Activated CD4-positive, alpha-beta T cell treated with anti-CD3 and anti-CD28 coated beads for 36 hours (primary cell): ENCODE results near the gene MYO1E. TPM values are rescaled to one million over a fixed set of nuclear protein-coding genes. Genes with fewer than 3 reads are reported as not detected.
"Not testable (repeated sequence)": the region's sequence is repeated elsewhere in the genome, so short reads cannot be mapped to it uniquely, and the experiment has no call there.

Source experiments
- ATAC-seq: fragments of 200-7000 bp; cut with Tn5 transposase; one replicate; pipeline ENCODE4 v1.10.0; 2021; ENCODE audit warnings: mild to moderate bottlenecking, moderate library complexity
- CTCF ChIA-PET: fragments of 350-600 bp; sonication (Branson Sonifier 250); formaldehyde crosslinking; loops from one replicate; lab custom pipeline; 2021; ENCODE audit warnings: antibody characterized with exemption; lab: Charles Lee
- POLR2A ChIA-PET: fragments of 350-600 bp; sonication (Branson Sonifier 250); formaldehyde crosslinking; loops from one replicate; lab custom pipeline; 2021; ENCODE audit warnings: antibody characterized with exemption, inconsistent platforms; lab: Charles Lee
- DNase-seq: peaks from one replicate; pipeline ENCODE4 v3.0.0-alpha.2; 2020
- H3K27ac Mint-ChIP-seq: one replicate; pipeline ENCODE4 v1.8.0; 2021; ENCODE audit warnings: mixed read lengths
- H3K27me3 Mint-ChIP-seq: one replicate; pipeline ENCODE4 v1.8.0; 2021; ENCODE audit warnings: mixed read lengths
- H3K36me3 Mint-ChIP-seq: one replicate; pipeline ENCODE4 v1.8.0; 2021; ENCODE audit warnings: low read depth, mixed read lengths
- H3K4me1 Mint-ChIP-seq: one replicate; pipeline ENCODE4 v1.8.0; 2021; ENCODE audit warnings: mixed read lengths
- H3K4me3 Mint-ChIP-seq: one replicate; pipeline ENCODE4 v1.8.0; 2021; ENCODE audit warnings: mild to moderate bottlenecking, moderate library complexity, mixed read lengths
- H3K9me3 Mint-ChIP-seq: one replicate; pipeline ENCODE4 v1.8.0; 2021; ENCODE audit warnings: low read depth, mixed read lengths
- intact Hi-C, 2 experiments: fragments of 100-400 bp; cut with DNase I in 1 of 2; cut with micrococcal nuclease in 1 of 2; formaldehyde crosslinking; loops; one replicate each; pipeline versions ENCODE4 v1.14.2 to v1.15.1; 2022 to 2024; cut with DNase I, micrococcal nuclease
- total RNA-seq, 2 experiments: library from RNA; stranded (reverse); gene quantifications; one replicate each; pipeline ENCODE4 v1.2.3, GENCODE V29; 2021

The MYO1E gene
- total RNA-seq, 2 experiments from 2014 or later, result 8.0 to 12.6 TPM

DNA sequence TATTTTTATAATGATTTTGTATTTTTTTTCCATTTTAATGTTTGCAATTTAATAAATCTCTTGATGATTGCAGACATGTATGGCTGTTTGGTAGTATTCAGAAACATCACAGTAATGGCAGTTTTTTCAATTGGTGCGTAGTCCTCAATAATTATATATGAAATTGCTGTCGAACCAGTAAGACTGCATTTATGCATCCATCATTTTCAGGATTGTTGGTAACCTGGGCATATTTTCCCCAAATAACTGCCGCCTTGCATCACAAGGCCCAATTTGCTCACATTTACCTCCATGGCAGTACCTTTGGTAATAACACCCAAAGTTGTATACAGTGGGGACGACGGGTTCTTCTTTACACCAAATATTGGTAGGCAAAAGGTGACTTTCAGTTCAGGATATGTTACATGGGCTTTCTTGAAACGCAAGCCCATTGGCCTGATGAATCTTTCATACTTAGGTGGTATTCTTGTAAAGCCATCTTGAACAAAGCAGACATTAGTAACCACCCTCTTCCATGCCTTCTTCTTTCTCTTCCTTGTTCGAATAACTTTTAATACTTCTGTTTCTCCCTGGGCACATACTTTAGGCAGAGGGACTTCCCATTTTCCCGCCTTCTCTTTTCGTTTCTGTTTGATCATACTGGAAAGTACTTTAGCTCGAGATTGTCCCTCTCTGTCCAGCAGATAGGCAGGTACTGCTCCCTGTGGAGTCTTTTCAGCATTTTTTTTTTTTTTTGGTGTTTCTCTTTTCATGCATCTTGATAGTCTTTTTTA is 28.6 kb upstream of the MYO1E start:
- intact Hi-C loops, H3K9me3 Mint-ChIP-seq, H3K4me1 Mint-ChIP-seq, H3K27ac Mint-ChIP-seq, ATAC-seq, H3K36me3 Mint-ChIP-seq, H3K4me3 Mint-ChIP-seq, H3K27me3 Mint-ChIP-seq, DNase-seq, CTCF ChIA-PET, POLR2A ChIA-PET: not testable (repeated sequence)

DNA sequence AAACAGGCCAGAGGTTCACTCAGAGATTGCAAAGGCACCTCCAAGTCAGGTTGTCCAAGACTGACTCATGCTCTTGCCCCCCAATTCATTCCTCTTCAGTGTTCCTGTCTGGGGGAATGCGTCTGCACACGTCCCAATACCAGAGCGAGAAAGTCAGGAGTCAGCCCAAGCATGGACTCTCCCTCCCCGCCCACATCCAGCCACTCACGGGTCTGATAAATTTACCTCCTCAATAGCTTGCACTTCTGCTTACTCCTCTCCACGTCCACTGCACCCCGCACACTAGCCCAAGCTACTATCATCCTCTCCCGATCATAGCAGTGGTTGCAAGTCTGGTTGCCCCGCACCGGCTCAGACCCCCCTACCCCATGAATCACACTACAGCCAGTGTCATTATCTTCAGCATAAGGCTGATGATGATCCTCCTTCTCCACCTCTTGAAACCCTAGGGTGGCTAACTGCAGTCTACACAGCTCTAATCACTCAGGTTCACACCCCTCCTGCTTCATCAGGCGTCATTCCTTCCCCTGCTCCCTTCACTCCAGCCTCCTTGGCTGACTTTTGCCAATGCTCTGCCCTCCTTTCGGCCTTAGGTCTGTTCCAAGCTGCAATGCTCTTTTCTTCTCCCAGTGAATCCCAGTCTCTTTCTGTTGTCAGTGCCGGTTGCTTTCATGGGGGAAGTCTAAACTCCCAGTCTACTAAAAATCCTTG is 27.6 kb upstream of the MYO1E start:
- DNase-seq, result no peak
- Mint-ChIP-seq H3K27ac (no peak overlapping the region), H3K27me3 (peaks cover 10% of the 10 kb centered on the region), H3K9me3 (no peaks in the 10 kb centered on the region), H3K36me3 (no peaks in the 10 kb centered on the region), H3K4me3 (no peak overlapping the region), H3K4me1 (no peaks in the 10 kb centered on the region)
- intact Hi-C loops, result no loop called here
- ChIA-PET POLR2A (no interaction called here), CTCF (interaction anchor here (0.6 kb wide), 1 partner anchor 91 kb away, joined by 3 read pairs; no protein-coding TSS in a partner anchor)
- ATAC-seq, result no peak

DNA sequence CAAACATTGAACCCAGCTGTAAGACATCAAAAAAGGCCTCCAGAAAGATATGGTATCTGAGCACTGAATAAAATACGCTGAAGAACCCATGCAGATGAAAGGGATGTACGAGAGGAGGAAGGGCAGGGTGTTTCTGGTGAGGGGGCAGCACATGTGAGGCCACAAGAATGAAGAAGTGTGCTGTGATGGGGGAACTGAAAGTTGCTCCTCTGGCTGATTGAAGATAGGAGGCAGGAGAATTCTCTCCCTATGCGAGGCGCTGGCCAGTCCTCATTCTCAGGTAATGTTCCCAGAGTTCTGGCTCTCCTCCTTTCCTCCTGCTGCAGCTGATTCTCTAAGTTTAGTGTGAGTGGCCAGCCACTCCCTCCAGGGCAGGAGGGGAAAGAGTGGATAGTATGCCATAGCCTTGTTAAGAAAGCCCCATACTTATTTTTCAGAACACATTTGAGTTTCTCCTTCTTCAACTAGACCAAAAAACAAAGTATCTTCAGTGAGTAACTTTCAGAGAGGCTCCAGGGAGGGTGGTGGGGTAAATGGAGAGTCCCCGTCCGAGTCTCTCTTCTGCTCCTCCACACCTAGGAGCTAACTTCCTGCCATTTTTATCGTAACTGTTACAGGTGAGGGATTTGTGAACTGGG is 26.9 kb upstream of the MYO1E start:
- intact Hi-C loops, result no loop called here
- CTCF ChIA-PET, result interaction anchor here (0.6 kb wide), 1 partner anchor 91 kb away, joined by 3 read pairs; no protein-coding TSS in a partner anchor

DNA sequence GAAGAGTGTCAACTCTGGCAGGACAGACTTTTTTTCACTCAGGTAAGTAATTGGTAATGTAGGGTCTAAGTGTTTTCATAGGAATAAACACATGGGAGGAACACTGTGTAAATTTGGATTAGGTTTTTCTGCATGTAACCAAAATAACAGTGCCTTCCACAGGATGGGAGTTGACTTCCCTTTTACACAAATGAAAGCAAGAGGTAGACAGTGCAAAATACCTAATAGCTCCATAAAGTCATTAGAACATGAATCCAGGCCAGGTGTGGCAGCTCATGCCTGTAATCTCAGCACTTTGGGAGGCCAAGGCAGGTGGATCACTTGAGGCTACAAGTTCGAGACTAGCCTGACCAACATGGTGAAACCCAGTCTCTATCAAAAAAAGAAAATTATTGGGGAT is 25.5 kb upstream of the MYO1E start:
- ChIA-PET POLR2A (no interaction called here), CTCF (interaction anchor here (0.8 kb wide), 1 partner anchor 10 kb away, joined by 3 read pairs; no protein-coding TSS in a partner anchor)
- no peaks in the 10 kb centered on the region for H3K36me3 Mint-ChIP-seq

More for the DNA sequence above, 26.9 kb upstream of the MYO1E start:
- POLR2A ChIA-PET, result no interaction called here
- H3K27me3 Mint-ChIP-seq, result peaks cover 10% of the 10 kb centered on the region
- no peaks in the 10 kb centered on the region for H3K36me3 Mint-ChIP-seq
- H3K27ac Mint-ChIP-seq, result no peak overlapping the region
- no peaks in the 10 kb centered on the region for H3K9me3 Mint-ChIP-seq
- no peak overlapping the region for H3K4me3 Mint-ChIP-seq
- DNase-seq, result no peak
- no peak for ATAC-seq
- no peaks in the 10 kb centered on the region for H3K4me1 Mint-ChIP-seq

DNA sequence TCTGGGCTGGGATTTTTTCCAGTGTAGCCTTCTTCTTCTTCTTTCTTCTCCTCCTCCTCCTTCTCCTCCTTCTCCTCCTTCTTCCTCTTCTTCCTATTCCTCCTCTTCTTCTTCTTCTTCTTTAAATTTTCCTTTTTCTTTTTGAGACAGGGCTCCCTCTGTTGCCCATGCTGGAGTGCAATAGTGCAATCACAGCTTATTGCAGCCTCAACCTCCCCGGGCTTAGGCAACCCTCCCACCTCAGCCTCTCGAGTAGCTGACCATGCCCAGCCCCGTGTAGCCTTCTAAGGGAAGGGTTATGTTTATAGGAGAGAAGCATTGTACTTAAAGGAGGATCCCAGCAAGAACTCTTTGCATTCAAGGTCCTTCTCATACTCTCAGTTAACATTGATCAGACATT is 24.0 kb upstream of the MYO1E start:
- Mint-ChIP-seq H3K36me3 (no peaks in the 10 kb centered on the region), H3K9me3 (no peaks in the 10 kb centered on the region), H3K27me3 (peaks cover 12% of the 10 kb centered on the region), H3K4me1 (no peaks in the 10 kb centered on the region), H3K4me3 (no peak overlapping the region), H3K27ac (no peak overlapping the region)
- ChIA-PET CTCF (interaction anchor here (0.6 kb wide), 1 partner anchor 95 kb away, joined by 3 read pairs; no protein-coding TSS in a partner anchor), POLR2A (interaction anchor here (0.6 kb wide), 1 partner anchor 100 kb away, joined by 3 read pairs; no protein-coding TSS in a partner anchor)
- intact Hi-C loops, result no loop called here
- DNase-seq, result no peak
- no peak for ATAC-seq

More for the DNA sequence above, 25.5 kb upstream of the MYO1E start:
- H3K4me1 Mint-ChIP-seq, result no peaks in the 10 kb centered on the region
- H3K9me3 Mint-ChIP-seq, result no peaks in the 10 kb centered on the region
- no peak for ATAC-seq
- no peak overlapping the region for H3K27ac Mint-ChIP-seq
- H3K27me3 Mint-ChIP-seq, result peaks cover 10% of the 10 kb centered on the region
- H3K4me3 Mint-ChIP-seq, result no peak overlapping the region
- DNase-seq, result no peak
- intact Hi-C loops, result no loop called here

DNA sequence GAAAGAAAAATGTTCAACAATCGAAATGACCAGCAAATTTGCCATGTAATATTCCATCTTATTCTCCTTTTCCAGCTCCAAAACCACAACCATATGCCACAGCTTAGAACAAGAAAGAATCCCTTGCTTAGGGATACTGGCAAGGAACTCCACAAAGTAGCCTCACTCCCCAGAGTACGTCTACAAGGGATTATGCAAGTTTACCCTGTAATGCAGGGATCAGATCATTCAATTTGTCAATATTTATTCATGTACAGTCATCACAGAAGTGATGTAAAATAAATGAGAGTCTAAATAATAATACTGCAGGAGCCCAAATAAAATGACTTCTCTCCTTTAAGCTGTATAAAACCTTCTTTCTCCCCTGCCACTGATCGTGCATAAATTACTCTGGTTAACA is 23.5 kb upstream of the MYO1E start:
- H3K27ac Mint-ChIP-seq, result no peak overlapping the region
- H3K9me3 Mint-ChIP-seq, result no peaks in the 10 kb centered on the region
- H3K27me3 Mint-ChIP-seq, result peaks cover 12% of the 10 kb centered on the region
- intact Hi-C loops, result no loop called here
- ChIA-PET POLR2A (no interaction called here), CTCF (interaction anchor here (0.6 kb wide), 1 partner anchor 96 kb away, joined by 3 read pairs; no protein-coding TSS in a partner anchor)
- ATAC-seq (no peak), DNase-seq (no peak)
- H3K4me3 Mint-ChIP-seq, result no peak overlapping the region
- H3K4me1 Mint-ChIP-seq, result no peaks in the 10 kb centered on the region
- H3K36me3 Mint-ChIP-seq, result no peaks in the 10 kb centered on the region

DNA sequence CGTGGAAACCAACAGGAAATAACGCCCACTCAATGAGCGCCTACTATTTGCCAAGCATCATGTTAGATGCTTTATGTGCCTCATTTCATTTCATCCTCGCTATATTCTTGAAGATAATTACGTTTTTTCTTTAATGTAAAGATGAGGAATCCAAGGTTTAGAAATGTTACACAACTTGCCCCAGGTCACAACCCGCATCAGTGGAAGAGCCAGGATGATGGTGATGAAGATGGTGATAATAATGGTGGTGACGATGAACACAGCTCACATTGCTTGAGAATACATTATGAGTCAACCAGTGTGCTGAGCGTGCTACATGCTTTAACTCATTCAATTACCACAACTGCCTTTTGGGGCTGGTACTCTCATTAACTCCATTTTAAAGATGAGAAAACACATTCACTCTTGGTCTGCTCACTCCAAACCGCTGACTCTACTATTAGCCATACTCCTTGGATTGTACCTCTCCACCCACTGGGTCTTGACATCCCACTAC is 21.5 kb upstream of the MYO1E start:
- ATAC-seq, result no peak
- H3K27ac Mint-ChIP-seq, result no peak overlapping the region

DNA sequence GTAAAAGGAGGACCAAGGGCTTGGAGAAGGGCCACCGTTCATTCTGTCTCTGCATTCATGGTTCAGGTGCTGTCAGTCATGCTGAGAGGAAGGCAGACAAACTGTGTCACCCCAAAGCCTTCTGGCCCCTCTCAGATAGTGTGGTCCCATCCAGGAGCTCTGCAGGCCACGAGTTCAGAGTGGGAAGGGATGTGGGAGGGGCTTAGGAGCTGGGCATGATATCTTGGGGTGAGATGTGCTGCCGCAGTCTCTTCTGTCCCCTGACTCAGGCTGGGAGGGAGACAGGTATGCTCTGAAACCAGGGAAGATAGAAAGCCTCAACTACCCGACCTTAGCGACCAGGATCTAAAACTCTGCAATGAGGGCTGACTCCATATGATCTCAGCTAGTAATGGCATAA is 19.6 kb upstream of the MYO1E start:
- Mint-ChIP-seq H3K9me3 (no peaks in the 10 kb centered on the region), H3K27me3 (peaks cover 5% of the 10 kb centered on the region), H3K4me3 (no peak overlapping the region), H3K36me3 (no peaks in the 10 kb centered on the region), H3K4me1 (no peaks in the 10 kb centered on the region), H3K27ac (no peak overlapping the region)
- ChIA-PET POLR2A (no interaction called here), CTCF (no interaction called here)
- ATAC-seq (no peak), DNase-seq (no peak)
- intact Hi-C loops, result no loop called here

More for the DNA sequence above, 21.5 kb upstream of the MYO1E start:
- CTCF ChIA-PET, result interaction anchor here (0.7 to 0.8 kb wide), 2 partner anchors 135 to 215 kb away, joined by 3 read pairs; no protein-coding TSS in a partner anchor
- no peak for DNase-seq
- POLR2A ChIA-PET, result no interaction called here
- Mint-ChIP-seq H3K9me3 (no peaks in the 10 kb centered on the region), H3K36me3 (no peaks in the 10 kb centered on the region), H3K4me3 (no peak overlapping the region), H3K27me3 (peaks cover 9% of the 10 kb centered on the region), H3K4me1 (no peaks in the 10 kb centered on the region)
- intact Hi-C loops, result no loop called here

DNA sequence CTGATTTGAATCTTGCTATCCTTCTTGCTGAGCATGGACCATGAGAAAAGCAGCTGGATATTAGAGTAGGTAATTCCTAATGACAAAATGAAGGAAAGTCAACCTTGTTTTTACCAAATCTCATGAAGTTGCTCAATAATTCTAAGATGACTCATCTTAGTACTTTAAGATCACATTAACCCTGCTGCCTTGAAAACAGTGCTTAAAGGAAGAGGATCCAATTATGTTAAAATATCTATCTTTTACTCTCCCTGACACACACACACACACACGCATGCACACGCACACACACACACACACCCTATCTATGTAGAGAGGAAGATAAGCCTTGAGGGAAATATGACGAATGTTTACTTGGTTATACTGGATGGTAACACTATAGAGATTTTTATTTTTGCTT is 16.0 kb upstream of the MYO1E start:
- ATAC-seq (no peak), DNase-seq (no peak)
- intact Hi-C loops, result no loop called here
- Mint-ChIP-seq H3K27me3 (peaks cover 2% of the 10 kb centered on the region), H3K4me1 (no peaks in the 10 kb centered on the region), H3K27ac (no peak overlapping the region), H3K9me3 (no peaks in the 10 kb centered on the region), H3K4me3 (no peak overlapping the region), H3K36me3 (no peaks in the 10 kb centered on the region)
- CTCF ChIA-PET, result interaction anchor here (1.1 kb wide), 1 partner anchor 66 kb away, joined by 3 read pairs; no protein-coding TSS in a partner anchor
- POLR2A ChIA-PET, result interaction anchor here (0.6 kb wide), 1 partner anchor 123 kb away, joined by 3 read pairs; no protein-coding TSS in a partner anchor

DNA sequence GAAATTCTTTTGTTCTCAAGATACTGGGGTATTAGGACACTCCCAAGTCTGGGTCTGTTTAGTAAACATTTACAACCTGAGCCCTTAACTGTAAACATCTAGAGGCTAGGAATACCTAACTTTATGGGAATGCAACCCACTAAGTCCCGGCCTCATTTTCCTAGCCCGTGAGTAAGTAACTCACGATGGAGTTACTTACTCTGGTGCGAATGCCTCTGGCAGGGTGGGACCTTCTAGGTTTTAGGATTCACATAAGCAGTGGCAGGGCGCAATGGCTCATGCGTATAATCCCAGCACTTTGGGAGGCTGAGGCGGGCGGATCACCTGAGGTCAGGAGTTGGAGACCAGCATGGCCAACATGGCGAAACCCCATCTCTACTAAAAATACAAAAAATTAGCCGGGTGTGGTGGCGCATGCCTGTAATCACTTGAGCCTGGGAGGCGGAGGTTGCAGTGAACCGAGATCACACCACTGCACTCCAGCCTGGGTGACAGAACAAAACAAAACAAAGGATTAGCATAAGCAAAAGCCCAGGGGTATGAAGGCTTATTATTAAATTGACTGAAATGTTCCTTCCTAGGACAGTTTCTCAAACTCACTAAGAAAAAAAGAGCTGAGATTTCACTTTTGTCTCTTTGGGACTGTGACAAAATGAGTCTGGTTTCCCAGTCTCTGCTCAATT is 14.7 kb upstream of the MYO1E start:
- POLR2A ChIA-PET, result interaction anchor here (0.5 kb wide), 1 partner anchor 87 kb away, joined by 7 read pairs; no protein-coding TSS in a partner anchor
- CTCF ChIA-PET, result interaction anchor here (0.9 kb wide), 1 partner anchor 10 kb away, joined by 3 read pairs; no protein-coding TSS in a partner anchor
- intact Hi-C loops, result not testable (repeated sequence)

More for the DNA sequence above, 14.7 kb upstream of the MYO1E start:
- not testable (repeated sequence) for ATAC-seq, H3K27me3 Mint-ChIP-seq, H3K9me3 Mint-ChIP-seq, H3K36me3 Mint-ChIP-seq, H3K4me1 Mint-ChIP-seq, H3K4me3 Mint-ChIP-seq, H3K27ac Mint-ChIP-seq, DNase-seq
